LNCAP (cell line): ENCODE results near the gene MTREX.
A peak's percentile ranks its signal among the peaks of the same experiment; 100 is the strongest.

Source experiments
- TF ChIP-seq, protein P1 (sequence below): fragments of 450-650 bp; IDR thresholded peaks from 2 replicates; pipeline ENCODE4 v1.5.1; 2017; ENCODE audit warnings: mild to moderate bottlenecking

Gene MTREX

DNA sequence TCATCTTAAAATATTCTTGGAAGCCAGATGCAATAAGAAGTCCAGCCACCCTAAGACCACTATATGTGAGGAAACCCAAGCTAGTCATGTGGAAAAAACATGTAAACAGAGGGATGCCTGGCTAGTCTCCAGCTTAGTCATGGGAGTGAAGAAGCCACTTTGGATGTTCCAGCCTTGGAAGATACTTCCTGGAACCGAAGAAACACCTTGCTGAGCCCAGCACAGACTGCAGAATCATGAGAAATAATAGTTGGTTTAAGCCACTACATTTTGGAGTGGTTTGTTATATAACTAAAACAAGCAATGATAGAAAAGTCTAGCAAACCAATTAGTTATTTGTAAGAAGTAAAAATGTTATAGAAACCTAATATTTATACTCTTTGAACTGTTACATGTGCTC lies 12.9 kb upstream of the MTREX start:
- TF ChIP-seq, protein P1, sequence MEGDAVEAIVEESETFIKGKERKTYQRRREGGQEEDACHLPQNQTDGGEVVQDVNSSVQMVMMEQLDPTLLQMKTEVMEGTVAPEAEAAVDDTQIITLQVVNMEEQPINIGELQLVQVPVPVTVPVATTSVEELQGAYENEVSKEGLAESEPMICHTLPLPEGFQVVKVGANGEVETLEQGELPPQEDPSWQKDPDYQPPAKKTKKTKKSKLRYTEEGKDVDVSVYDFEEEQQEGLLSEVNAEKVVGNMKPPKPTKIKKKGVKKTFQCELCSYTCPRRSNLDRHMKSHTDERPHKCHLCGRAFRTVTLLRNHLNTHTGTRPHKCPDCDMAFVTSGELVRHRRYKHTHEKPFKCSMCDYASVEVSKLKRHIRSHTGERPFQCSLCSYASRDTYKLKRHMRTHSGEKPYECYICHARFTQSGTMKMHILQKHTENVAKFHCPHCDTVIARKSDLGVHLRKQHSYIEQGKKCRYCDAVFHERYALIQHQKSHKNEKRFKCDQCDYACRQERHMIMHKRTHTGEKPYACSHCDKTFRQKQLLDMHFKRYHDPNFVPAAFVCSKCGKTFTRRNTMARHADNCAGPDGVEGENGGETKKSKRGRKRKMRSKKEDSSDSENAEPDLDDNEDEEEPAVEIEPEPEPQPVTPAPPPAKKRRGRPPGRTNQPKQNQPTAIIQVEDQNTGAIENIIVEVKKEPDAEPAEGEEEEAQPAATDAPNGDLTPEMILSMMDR: no peak

DNA sequence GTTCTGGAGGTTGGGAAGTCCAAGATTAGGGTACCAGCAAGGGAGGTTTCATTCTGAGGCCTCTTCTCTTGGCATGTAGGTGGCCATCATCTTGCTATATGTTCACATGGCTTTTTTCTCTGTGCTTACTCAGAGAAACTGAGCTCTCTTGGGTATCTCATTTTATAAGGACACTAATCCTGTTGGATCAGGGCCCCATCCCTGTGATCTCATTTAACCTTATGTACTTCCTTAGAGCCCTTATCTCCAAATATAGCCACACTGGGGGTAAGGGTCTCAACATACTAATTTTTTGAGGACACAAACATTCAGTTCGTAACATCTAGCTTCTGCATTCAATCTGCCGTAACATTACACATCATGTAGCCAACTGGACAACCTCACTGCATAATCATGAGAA lies 6.9 kb upstream of the MTREX start:
- TF ChIP-seq, protein P1: no peak

DNA sequence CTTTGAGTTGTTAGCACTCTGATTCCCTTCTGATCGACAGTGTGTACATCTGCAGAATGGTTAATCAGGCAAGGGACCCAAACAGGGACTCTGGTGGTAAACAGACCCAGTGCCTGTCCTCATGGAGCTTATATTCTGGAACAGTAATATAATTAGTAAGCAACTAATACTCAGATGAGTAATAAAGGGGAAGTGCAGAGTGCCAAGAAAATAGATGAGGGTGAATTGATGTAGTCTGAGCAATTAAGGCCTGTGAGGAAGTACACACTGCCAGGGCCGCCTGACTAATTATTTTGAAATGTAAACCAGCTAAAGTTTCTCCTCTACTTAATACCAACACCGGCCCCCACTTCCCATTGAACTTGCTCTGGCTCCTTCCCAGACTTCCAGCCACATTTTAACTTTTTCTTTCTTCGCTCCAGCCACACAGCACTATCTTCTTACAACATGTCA lies 4.5 kb upstream of the MTREX start:
- TF ChIP-seq, protein P1: no peak

DNA sequence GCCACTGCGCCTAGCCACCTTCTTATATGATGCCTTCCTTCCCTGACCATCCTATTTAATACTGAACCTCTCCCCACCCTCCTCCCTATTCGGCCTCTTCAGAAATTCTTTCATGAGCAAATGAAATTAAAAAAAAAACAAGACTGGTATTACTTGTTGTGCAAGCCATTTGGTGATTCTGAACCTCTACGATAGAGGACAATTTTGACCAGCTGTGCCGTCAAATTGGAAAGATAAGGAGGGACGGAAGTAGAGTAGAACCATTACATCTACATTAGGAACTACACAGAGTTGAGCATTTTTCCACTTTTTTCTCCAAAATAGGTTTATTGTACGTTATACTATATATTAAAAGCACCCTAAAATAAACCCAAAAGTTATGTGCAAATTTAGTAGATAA lies 3.2 kb upstream of the MTREX start:
- TF ChIP-seq, protein P1: no peak

DNA sequence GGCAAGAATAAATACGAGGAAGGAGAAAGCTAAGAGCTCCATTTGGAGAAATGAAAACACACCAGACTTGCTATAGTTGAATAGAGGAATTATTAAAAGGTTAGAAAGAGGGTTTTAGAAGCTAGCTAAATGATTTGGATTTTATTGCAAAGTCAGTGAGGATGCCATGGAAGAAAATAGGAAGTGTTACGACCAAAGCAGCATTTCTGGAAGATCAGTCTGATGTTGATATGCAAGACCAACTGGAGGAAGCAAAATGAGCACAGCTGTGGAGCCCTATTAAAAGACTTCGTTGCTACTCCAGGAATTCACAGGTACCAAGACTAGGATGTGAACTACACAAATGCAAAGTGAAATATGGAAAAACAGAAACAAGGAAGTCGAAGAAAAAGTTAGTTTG lies 2.4 kb upstream of the MTREX start:
- TF ChIP-seq, protein P1: no peak

DNA sequence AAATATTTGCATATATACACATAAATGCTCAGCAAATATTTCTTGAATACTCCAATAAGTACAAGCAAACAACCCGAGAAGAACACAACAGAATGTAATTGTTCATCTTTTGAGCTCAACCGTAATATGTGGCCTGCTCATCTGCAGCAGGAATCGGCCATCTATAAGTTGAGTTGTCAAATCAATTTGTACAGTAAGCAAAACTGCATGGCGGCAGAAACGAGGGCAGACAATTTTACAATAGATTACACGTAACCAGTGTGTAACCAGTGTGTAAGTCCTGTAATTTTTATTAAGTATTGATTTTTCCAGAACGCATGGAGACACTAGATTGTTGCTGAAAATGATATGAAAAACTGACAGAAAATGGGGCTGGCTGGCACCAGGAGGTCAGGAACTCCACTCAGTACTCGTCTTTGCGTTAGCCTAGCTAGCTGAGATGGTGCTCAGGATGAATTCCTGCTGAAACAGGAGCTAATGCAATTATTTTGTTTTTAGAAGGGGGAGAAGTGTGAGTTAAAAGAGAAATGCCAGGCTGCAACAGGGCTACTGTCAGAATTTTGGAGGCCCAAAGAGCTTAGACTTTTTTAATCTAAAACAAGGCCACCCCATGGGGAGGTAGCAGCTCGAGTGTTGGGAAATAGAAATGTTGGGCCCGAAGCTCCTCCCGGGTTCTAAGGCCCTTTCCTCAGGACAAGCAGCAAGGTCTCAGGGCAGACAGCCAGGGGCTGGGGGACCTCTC lies 977 bp upstream of the MTREX start:
- TF ChIP-seq, protein P1: no peak

DNA sequence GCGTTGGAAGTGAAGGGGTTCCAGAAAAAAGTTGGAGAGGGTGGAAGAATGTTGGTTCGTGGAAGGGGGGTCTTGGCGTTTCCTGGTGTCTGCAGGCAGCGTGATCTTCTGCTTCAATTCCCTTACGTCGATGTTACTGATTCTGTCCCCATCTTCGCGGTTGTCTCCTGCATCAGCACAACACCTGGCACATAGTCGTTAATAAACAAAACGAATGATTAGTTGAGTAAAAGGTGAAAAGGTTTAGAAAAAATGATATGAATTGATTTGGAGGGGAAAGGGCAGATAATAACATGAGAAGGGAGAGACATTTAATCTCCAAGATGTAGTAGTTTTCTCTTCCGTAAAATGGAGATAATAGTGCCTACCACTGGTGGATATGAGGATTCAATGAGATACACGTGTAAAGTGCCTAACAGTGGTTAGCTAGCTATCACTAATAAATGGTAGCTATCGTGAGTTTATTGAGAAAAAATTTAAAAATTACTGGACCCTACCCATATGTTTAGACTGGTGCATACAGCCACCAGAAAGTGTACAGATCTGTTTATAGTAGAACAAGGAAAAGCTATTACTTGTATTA lies 556 bp downstream of the MTREX start:
- TF ChIP-seq, protein P1: peak; percentile 49
